HL-60 (cell line): ENCODE results near the gene SYTL3.

Experiments used
- DNase-seq, 2 experiments: peaks; one replicate each; pipeline ENCODE4 v3.0.0-alpha.2; 2010 to 2020; ENCODE audit warnings: low read depth in 1 of 2, low spot score in 1 of 2
- H3K27ac ChIP-seq: fragments of 250-450 bp; sonication (Bioruptor Pico); replicated peaks from 2 replicates; pipeline ENCODE4 v1.5.1; 2020; ENCODE audit warnings: mild to moderate bottlenecking, moderate library complexity
- H3K27me3 ChIP-seq: fragments of 250-450 bp; sonication (Bioruptor Pico); 2 replicates; pipeline ENCODE4 v1.5.1; 2021; ENCODE audit warnings: mild to moderate bottlenecking, moderate library complexity; ENCODE audit not compliant: insufficient read depth, poor library complexity, severe bottlenecking
- H3K4me3 ChIP-seq: replicated peaks from 2 replicates; pipeline ENCODE4 v1.5.1; 2011; ENCODE audit warnings: mild to moderate bottlenecking, control low read depth, low read length; ENCODE audit not compliant: insufficient read depth
- GABPA ChIP-seq: IDR thresholded peaks from 2 replicates; pipeline ENCODE4 v1.6.1; 2012; ENCODE audit warnings: low read depth
- POLR2AphosphoS5 ChIP-seq: IDR thresholded peaks from 2 replicates; pipeline ENCODE4 v1.6.1; 2012; ENCODE audit warnings: low read depth
- SPI1 ChIP-seq: IDR thresholded peaks from 2 replicates; pipeline ENCODE4 v1.6.1; 2012; ENCODE audit warnings: low read depth, mild to moderate bottlenecking, borderline replicate concordance
- TF ChIP-seq, protein P1 (sequence below): IDR thresholded peaks from 2 replicates; pipeline ENCODE4 v1.6.1; 2012; ENCODE audit warnings: low read depth; ENCODE audit not compliant: insufficient replicate concordance
- TF ChIP-seq, protein P2 (sequence below): IDR thresholded peaks from one replicate; pipeline ENCODE4 v1.5.1; 2011; ENCODE audit warnings: low read length, control low read depth, inconsistent platforms; ENCODE audit not compliant: insufficient read depth

The SYTL3 gene

DNA sequence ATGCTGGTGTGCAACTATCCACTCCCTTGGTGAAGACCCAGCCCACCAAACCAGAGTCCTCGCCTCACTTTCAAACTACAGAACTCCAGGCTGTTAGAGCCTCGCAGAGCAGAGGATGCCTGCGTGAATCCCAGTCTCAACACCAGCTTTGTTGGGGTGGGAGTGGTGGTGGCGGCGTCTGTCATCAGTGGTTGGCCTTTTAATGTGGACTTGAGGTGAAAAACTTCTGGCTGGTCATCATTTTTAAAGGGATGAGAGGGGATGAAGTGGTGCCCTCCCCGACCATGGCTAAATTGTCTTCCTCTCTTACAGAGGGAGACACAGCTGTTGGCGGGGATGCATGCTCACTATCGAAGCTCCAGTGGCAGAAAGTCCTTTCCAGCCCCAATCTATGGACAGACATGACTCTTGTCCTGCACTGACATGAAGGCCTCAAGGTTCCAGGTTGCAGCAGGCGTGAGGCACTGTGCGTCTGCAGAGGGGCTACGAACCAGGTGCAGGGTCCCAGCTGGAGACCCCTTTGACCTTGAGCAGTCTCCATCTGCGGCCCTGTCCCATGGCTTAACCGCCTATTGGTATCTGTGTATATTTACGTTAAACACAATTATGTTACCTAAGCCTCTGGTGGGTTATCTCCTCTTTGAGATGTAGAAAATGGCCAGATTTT, 114.5 kb downstream of the SYTL3 start:
- Histone ChIP-seq H3K27ac (no peak overlapping the region), H3K4me3 (no peak overlapping the region), H3K27me3 (no peaks in the 10 kb centered on the region)
- TF ChIP-seq GABPA (no peak), SPI1 (no peak)
- TF ChIP-seq, protein P1, sequence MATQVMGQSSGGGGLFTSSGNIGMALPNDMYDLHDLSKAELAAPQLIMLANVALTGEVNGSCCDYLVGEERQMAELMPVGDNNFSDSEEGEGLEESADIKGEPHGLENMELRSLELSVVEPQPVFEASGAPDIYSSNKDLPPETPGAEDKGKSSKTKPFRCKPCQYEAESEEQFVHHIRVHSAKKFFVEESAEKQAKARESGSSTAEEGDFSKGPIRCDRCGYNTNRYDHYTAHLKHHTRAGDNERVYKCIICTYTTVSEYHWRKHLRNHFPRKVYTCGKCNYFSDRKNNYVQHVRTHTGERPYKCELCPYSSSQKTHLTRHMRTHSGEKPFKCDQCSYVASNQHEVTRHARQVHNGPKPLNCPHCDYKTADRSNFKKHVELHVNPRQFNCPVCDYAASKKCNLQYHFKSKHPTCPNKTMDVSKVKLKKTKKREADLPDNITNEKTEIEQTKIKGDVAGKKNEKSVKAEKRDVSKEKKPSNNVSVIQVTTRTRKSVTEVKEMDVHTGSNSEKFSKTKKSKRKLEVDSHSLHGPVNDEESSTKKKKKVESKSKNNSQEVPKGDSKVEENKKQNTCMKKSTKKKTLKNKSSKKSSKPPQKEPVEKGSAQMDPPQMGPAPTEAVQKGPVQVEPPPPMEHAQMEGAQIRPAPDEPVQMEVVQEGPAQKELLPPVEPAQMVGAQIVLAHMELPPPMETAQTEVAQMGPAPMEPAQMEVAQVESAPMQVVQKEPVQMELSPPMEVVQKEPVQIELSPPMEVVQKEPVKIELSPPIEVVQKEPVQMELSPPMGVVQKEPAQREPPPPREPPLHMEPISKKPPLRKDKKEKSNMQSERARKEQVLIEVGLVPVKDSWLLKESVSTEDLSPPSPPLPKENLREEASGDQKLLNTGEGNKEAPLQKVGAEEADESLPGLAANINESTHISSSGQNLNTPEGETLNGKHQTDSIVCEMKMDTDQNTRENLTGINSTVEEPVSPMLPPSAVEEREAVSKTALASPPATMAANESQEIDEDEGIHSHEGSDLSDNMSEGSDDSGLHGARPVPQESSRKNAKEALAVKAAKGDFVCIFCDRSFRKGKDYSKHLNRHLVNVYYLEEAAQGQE: no peak
- DNase-seq: no peak

DNA sequence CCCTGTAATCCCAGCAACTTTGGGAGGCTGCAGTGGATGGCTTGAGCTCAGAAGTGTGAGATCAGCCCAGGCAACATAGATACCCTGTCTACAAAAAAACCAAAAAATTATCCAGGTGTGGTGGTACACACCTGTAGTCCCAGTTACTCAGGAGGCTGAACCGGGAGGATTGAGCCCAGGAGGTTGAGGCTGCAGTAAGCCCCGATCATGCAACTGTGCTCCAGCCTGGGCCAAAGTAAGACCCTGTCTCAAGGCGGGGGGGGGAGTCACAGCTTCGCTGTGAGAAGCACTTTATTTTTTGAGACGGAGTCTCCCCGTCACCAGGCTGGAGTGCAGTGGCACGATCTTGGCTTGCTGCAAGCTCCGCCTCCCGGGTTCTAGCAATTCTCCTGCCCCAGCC, 115.1 kb downstream of the SYTL3 start:
- TF ChIP-seq, protein P1: no peak
- TF ChIP-seq, protein P2, sequence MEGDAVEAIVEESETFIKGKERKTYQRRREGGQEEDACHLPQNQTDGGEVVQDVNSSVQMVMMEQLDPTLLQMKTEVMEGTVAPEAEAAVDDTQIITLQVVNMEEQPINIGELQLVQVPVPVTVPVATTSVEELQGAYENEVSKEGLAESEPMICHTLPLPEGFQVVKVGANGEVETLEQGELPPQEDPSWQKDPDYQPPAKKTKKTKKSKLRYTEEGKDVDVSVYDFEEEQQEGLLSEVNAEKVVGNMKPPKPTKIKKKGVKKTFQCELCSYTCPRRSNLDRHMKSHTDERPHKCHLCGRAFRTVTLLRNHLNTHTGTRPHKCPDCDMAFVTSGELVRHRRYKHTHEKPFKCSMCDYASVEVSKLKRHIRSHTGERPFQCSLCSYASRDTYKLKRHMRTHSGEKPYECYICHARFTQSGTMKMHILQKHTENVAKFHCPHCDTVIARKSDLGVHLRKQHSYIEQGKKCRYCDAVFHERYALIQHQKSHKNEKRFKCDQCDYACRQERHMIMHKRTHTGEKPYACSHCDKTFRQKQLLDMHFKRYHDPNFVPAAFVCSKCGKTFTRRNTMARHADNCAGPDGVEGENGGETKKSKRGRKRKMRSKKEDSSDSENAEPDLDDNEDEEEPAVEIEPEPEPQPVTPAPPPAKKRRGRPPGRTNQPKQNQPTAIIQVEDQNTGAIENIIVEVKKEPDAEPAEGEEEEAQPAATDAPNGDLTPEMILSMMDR: no peak
- TF ChIP-seq GABPA (no peak), POLR2AphosphoS5 (no peak), SPI1 (no peak)
- Histone ChIP-seq H3K4me3 (no peak overlapping the region), H3K27me3 (no peaks in the 10 kb centered on the region), H3K27ac (no peak overlapping the region)
- no peak for DNase-seq

DNA sequence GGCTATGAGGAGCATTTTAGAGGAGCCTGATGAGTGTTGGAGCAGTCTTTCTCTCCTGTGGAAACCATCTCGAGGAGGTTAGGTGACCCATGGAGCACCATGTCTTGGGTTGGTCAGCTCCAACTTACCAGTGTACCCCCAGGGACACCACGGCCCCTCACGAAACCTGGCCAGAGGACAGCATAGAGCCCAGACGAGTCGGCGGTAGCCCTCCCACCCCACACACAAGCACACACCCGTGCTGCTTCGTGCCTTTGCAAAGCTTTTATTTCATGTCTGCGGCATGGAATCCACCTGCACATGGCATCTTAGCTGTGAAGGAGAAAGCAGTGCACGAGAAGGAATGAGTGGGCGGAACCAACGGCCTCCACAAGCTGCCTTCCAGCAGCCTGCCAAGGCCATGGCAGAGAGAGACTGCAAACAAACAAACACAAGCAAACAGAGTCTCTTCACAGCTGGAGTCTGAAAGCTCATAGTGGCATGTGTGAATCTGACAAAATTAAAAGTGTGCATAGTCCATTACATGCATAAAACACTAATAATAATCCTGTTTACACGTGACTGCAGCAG, 115.7 kb downstream of the SYTL3 start:
- Histone ChIP-seq H3K4me3 (no peak overlapping the region), H3K27ac (no peak overlapping the region), H3K27me3 (no peaks in the 10 kb centered on the region)
- TF ChIP-seq GABPA (no peak), SPI1 (no peak), POLR2AphosphoS5 (no peak)
- TF ChIP-seq, protein P2: no peak
- TF ChIP-seq, protein P1: no peak
- no peak for DNase-seq
